HG03558 (cell line): ENCODE data around the gene ZNF426.

Experiments
- ATAC-seq: cut with Tn5 transposase; IDR thresholded peaks from one replicate; pipeline ENCODE4 v1.9.1; 2021; ENCODE audit warnings: moderate number of reproducible peaks; ENCODE audit not compliant: unreplicated experiment; ENCODE audit errors: extremely low read depth

Gene ZNF426

GRCh38 chr19:9500796-9501195, 37.6 kb downstream of the ZNF426 start:
- no peak for ATAC-seq

- ATAC-seq: no peak
Observed at GRCh38 chr19:9498183-9498902, 40.1 kb downstream of the ZNF426 start, which contains the start of gene ZNF560. TSS of gene ZNF560 (minus strand) at chr19:9498616. CDS start at chr19:9475313, 23,303 bp downstream.

- ATAC-seq: no peak
Observed at GRCh38 chr19:9494096-9494495, 44.3 kb downstream of the ZNF426 start.

GRCh38 chr19:9487016-9487415, 51.4 kb downstream of the ZNF426 start:
- no peak for ATAC-seq

GRCh38 chr19:9485140-9485539, 53.3 kb downstream of the ZNF426 start:
- ATAC-seq: no peak

- no peak for ATAC-seq
Observed at GRCh38 chr19:9474975-9475374, 63.5 kb downstream of the ZNF426 start.
